Left kidney (tissue), 2 donors: ENCODE measurements around the gene IFITM1. TPM values are rescaled to one million over a fixed set of nuclear protein-coding genes. Genes with fewer than 3 reads are reported as not detected.
"Not testable (repeated sequence)": the region's sequence is repeated elsewhere in the genome, so short reads cannot be mapped to it uniquely, and the experiment has no call there.

Source experiments
- DNase-seq: peaks from one replicate; pipeline ENCODE4 v3.0.0-alpha.2; 2013
- polyA plus RNA-seq: library from polyadenylated mRNA; unstranded; fragments of 120-200 nt; gene quantifications from one replicate; pipeline ENCODE4 v1.2.1, GENCODE V29; 2013; ENCODE audit not compliant: insufficient read length

Gene IFITM1
- polyA plus RNA-seq, 1 donor = 38.1 TPM

DNA sequence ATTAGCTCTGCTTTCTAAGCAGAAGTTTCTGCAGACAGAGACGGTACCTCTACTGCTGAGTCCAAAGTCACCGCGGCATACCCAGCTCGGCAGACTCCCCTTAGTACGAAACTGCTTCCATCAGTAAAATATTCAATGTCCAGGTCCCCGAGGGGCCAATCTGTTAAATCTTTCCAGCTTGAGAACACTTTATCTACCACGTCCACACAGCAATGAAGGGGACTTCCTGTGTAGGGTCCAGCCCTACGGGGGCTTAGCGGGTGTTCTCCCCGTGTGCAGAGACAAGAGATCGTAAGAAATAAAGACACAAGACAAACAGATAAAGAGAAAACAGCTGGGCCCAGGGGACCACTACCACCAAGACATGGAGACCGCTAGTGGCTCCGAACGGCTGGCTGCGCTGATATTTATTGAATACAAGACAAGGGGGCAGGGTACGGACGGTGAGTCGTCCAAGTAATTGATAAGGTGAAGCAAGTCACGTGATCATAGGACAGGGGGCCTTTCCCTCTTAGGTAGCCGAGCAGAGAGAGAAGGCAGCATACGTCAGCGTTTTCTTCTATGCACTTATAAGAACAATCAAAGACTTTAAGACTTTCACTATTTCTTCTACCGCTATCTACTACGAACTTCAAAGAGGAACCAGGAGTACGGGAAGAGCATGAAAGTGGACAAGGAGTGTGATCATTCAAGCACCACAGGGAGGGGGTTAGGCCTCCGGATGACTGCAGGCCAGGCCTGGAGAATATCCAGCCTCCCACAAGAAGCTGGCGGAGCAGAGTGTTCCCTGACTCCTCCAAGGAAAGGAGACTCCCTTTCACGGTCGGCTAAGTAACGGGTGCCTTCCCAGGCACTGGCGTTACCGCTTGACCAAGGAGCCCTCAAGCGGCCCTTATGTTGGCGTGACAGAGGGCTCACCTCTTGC is 11.0 kb downstream of the IFITM1 start:
- not testable (repeated sequence) for DNase-seq

GRCh38 chr11:325796-326591 is 12.2 kb downstream of the IFITM1 start:
- DNase-seq = no peak

GRCh38 chr11:326592-326841 is 12.7 kb downstream of the IFITM1 start:
- no peak for DNase-seq

DNA sequence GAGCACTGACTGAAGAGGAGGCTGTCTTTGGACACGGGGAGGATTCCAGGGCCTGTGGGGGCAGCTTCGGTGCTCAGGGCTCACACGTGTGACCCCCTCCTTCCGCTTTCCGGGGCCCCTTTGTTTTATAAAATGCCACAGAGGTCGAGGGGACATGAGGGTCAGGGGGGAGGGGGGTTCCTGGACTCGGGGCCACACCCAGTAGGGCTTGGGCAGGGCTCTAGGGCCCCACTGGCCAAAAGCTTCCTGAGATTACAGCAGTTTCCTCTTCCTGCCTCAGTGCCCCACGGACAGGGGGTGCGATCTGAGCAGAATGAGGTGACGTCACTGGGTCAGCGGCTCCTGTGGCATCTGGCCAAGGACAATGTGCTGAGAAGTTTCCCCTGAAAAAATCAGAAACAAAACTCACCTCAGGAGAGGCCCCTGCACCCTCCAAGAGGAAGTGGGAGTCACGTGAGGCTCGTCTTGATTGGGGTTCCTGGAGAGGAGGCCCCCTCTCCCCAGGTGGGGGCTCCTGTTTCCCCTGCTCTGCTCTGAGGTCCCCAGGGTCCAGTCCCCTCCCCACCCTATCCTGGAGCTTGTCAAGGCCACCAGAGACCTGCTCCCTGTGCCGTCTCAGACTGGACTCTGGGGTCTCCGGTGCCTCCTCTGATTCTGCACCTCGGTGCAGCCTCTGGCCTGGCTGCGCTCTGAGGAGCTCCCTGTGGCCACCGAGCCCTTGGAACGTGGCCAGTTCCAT is 13.2 kb downstream of the IFITM1 start:
- no peak for DNase-seq

GRCh38 chr11:327581-327923 is 13.7 kb downstream of the IFITM1 start:
- DNase-seq = no peak

DNA sequence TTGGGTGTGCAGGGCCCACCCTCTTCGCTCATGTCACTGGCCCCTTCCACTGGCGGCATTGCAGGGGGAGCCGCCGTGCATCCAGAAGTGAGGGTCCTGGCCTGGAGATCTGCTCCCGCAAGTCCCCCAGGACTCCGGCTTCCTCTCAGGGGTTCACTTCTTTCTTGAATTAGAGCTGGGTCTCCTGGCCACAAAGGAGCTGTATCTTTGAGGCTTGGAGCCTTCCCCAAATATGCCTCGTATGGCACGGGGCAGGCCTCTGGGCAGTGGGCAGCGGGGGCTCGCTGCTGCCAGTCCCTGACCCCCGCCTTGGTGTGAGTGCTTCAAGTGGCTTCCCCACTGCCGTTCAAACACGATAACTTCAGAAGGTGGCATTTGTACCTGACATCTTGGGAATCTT is 14.2 kb downstream of the IFITM1 start:
- DNase-seq = no peak

- not testable (repeated sequence) for DNase-seq
Measured at GRCh38 chr11:328516-329100, 14.8 kb downstream of the IFITM1 start.

- no peak for DNase-seq
Measured at GRCh38 chr11:329886-330253, 16.0 kb downstream of the IFITM1 start.

GRCh38 chr11:330307-330693 is 16.5 kb downstream of the IFITM1 start:
- DNase-seq = no peak

- DNase-seq = no peak
Measured at GRCh38 chr11:330694-331357, 17.0 kb downstream of the IFITM1 start.

GRCh38 chr11:331358-332060 is 17.7 kb downstream of the IFITM1 start:
- no peak for DNase-seq

DNA sequence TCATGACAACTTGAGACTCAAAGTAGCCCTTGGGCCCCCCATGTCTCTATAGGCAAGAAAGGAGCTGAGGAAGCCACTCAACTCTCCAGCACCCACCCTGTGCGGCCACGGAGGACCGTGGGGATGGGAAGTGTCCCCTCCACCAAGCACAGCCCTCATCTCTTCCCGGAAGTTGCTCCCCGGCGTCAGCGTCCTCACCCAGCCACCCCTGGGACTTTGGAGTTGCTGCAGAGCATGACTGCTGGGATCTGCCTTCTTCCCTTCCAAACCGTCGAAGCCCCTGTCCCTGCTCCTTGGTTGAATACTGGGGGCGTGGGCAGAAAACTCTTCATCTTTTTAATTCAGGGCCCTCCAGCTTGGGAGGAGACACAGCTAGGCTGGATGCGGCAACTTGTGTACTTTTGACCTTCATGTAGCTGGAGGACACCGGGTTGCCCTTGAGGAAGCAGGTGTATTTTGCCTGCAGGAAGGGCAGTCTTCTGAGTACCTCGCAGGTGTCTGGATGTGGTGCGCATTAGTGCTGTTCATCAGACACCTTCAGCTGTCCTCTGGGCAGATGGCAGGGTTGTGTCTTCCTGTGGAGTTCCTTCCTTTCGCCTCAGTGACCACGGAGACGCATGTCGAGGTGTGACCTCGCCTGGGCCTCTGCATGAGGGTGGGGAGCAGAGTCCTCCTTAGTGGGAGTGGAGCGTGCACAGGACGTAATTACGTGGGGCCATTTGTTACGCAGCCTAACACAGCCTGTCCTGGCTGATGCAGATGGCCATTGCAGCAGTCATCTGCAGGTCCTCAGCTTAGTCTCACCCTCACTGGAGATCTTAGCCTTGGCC is 19.0 kb downstream of the IFITM1 start:
- DNase-seq = no peak

GRCh38 chr11:333616-334263 is 19.9 kb downstream of the IFITM1 start:
- DNase-seq = not testable (repeated sequence)

DNA sequence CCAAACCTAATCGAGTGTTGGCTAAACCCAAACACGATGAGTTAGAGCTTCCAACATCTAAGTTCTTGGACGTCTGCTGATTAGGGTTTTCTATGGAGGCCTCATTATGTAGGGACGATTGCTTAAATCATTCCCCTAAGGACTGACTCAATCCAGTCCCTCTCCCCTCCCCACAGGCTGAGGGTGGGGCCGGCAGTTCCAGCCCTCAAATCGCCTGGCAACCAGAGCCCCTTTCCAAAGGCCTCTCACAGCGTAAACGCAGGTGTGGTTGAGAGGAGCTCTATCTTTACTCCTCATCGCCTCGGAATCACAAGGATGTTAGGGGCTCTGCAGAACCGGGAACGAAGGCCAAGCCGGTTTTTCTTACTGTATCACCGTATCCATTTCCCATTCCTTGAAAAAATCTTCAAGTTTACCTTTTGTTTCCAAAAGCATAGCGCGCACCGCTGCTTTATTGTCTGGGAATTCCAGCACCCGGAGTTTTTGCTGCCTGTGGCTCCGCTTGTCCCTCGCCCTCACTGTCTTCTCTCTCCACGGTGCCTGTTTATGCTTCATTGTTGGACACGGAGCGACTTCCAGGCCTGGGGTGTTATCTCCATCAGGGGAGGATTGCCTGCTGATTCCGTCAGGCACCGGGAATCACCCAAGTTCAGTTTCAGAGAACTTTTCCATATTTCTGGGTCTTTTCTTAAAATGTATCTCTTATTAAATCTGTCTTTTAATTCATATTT is 20.6 kb downstream of the IFITM1 start:
- no peak for DNase-seq

GRCh38 chr11:335779-336658 is 22.2 kb downstream of the IFITM1 start:
- peak; percentile 77 for DNase-seq

GRCh38 chr11:336659-337198 is 22.9 kb downstream of the IFITM1 start:
- DNase-seq = no peak

DNA sequence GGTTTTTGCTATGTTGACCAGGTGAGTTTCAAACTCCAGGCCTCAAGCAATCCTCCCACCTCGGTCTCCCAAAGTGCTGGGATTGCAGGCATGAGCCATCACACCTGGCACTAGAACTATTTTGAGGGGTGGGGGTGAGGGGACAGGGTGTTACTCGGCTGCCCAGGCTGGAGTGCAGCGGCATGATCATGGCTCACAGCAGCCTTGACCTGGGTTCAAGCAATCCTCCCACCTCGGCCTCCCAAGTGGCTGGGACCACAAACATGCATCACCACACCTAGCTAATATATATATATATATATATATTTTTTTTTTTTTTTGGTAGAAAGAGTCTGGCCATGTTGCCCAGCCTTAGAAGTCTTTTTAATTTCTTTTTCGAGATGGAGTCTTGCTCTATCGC is 23.9 kb downstream of the IFITM1 start:
- no peak for DNase-seq

DNA sequence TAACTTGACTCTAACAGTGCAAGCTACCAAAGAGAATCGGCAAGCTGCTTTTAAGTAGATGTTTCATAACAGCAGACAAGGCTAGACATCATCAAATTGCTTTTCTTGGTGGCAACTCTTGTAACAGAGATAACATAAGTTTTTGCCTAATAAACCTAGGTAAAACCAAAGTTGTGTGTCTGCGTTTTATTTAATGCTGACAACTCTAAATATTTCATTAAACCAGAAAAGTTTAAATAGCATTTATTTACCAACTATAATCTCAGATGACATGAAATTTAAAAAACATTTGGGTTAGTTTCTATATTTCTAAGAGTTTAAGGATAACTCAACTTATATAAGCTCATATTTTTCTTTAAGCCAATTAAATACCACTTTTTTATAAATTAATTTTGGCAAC is 26.1 kb downstream of the IFITM1 start:
- no peak for DNase-seq
